GM18526 (cell line): ENCODE data around the gene AMZ1.

Experiments used
- POLR2A ChIP-seq: IDR thresholded peaks from 3 replicates; pipeline ENCODE4 v1.6.1; 2011; ENCODE audit not compliant: insufficient read length; ENCODE audit errors: extremely low read depth

The AMZ1 gene, protein sequence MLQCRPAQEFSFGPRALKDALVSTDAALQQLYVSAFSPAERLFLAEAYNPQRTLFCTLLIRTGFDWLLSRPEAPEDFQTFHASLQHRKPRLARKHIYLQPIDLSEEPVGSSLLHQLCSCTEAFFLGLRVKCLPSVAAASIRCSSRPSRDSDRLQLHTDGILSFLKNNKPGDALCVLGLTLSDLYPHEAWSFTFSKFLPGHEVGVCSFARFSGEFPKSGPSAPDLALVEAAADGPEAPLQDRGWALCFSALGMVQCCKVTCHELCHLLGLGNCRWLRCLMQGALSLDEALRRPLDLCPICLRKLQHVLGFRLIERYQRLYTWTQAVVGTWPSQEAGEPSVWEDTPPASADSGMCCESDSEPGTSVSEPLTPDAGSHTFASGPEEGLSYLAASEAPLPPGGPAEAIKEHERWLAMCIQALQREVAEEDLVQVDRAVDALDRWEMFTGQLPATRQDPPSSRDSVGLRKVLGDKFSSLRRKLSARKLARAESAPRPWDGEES

DNA sequence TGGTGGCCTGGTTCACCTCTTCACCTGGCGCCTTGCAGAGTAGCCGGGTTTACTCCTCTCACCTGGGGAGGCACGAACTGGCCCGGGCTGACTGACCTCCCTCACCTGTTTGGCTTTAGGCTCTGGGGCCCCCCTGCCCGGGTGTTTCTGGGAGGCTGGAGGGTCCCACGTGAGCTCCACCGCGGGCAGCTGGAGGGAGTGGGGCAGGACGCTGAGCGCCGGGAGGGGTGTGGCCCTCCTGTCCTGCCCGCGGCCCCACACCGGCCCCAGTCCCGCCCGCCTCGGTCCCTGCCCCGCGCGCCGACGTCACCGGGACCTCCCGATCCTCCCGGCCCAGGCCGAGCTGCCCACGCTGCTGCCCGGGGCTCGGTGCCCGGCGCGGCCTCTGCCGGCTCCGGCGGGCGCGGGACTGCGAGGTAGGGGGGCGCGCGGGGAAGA lies at the start of gene AMZ1:
Gene AMZ1, plus strand, starts transcription at position 322 of the 438 bp plus-strand sequence. CDS start 12,250 bp downstream, outside the sequence.
- no peak for TF ChIP-seq POLR2A

DNA sequence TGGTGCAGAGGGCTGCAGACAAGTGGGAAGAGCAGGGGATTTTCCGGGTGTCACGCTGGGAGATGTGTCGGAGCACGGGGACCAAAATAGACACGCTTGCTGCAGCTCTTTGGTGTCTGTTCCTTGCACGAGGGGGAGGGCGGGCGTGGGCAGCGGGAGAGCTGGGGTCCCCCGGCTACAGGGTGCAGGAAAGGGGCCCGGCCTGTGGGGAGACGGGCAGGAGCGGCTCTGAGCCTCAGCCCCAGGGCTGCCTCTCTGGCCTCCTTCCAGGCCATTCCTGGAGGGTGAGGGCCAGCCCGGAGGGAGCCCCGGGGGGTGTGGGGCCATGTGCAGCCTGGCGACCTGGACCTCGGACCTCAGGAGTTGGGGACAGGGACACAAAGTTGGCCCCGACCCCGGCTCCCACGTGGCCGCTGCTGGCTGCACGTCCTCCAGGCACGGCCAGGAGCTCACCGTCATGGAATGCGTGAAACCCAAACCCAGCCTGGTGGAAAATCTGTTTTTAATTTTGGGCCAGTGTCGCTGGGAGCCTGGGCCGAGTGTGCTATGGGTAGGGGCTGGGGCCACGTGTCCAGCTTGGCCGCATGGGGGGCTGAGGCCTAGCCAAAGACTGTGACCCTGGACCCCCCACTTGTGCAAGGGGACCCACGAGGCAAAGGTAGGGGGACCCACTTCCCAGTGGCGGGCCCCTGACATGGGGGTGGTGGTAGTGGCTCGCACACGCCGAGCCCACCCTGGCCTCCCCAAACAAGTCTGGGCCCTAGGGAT lies 49.6 kb upstream of the AMZ1 start:
- TF ChIP-seq POLR2A, result no peak

DNA sequence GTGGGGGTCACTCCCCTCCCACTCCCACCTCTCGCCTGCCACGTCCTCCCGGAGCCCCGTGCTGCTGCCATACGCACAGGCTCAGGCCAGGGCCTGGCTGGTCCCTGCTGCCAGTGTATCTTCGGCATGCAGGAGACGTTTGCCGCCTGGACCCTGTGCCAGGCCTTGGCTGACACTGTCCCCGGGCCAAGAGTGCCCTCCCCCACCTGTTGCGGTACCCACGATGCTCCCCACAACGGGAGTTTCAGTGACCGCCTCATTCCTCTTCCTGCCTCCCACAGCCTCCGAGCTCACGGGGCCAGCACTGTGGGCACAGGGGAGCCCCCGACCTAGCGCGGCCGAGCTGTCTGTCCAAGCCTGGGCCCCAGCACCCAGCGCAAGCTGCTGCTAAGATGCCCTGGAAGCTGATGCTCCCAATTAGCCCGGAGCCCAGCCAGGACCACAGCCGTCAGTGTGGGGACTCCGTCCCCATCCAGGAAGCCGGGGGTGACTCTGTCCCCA lies 48.8 kb upstream of the AMZ1 start:
- no peak for TF ChIP-seq POLR2A

DNA sequence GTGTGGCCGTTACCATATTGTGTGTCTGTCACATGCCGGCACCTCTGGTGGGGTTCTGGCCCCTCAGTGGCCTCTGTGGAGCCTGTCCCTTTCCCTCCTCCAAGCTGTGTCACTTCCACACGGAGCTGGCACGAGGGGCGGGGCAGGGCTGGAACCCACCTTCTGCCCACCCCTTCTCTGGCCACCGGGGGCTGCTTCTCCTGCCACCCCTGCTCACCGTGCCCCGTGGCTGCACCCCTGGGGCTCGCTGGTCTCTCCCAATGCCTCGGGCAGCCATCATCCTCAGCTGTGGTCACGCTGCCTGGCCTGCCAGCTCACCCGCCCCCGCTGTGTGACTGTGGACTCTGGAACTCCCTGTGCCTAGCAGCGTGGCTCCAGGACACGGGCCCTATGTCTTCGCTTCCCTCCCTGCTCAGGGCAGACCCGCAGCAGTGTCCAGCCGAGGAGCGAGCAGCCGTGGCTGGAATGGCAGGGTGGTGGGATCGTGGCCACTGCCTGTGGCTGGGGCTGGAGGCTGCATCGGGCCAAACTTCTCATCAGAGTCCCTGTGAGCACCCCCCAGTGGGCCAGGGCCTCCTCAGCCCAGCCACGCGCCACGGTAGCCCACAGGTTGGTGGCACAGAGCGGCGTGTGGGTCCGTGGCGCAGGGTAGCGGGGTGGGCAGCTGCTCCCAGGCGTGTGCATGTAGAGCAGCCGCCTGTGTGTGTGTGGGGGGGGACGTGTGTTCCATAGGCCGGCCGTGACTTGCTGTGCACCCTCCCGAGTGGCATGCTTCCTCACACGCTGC lies 48.1 kb upstream of the AMZ1 start:
- TF ChIP-seq POLR2A, result no peak

DNA sequence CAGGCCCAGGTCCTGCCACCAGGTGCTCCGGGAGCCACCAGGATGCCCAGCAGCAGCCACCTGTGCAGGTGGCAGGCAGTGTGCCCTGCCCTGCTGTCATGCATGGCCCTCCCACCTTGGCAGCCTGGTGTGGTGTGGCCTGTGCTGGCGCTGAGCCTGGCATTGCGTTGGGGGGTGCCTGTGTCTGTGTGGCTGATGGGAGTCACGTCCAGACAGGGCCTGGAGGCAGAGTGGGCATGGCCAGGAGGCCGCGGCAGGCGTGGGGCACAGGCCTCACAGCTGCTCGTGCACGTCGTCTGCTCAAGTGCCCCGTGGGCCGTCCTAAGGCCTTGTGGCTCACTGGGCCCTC lies 47.5 kb upstream of the AMZ1 start:
- no peak for TF ChIP-seq POLR2A

DNA sequence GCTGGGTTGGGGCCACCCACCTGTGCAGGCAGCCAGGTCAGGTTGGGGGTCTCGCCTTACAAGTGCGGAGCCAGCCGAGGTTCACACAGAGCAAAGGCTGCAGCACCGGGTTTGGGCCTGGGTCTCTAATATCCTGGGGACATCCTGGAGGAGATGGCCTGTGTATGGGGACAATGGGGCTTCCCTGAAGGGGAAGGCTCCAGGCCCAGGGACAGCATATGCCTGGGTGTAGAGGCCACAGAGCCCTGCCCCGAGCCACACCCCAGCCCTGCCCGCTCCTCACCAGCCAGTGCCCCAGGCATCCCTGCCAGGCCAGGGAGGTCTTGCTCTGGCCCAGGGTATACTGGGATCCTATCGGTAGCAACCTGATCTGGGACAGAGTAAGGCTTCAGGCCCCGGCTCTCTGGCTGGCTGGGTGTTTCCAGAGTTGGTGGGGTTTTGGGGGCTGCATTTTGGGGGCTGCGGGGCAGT lies 47.1 kb upstream of the AMZ1 start:
- no peak for TF ChIP-seq POLR2A

DNA sequence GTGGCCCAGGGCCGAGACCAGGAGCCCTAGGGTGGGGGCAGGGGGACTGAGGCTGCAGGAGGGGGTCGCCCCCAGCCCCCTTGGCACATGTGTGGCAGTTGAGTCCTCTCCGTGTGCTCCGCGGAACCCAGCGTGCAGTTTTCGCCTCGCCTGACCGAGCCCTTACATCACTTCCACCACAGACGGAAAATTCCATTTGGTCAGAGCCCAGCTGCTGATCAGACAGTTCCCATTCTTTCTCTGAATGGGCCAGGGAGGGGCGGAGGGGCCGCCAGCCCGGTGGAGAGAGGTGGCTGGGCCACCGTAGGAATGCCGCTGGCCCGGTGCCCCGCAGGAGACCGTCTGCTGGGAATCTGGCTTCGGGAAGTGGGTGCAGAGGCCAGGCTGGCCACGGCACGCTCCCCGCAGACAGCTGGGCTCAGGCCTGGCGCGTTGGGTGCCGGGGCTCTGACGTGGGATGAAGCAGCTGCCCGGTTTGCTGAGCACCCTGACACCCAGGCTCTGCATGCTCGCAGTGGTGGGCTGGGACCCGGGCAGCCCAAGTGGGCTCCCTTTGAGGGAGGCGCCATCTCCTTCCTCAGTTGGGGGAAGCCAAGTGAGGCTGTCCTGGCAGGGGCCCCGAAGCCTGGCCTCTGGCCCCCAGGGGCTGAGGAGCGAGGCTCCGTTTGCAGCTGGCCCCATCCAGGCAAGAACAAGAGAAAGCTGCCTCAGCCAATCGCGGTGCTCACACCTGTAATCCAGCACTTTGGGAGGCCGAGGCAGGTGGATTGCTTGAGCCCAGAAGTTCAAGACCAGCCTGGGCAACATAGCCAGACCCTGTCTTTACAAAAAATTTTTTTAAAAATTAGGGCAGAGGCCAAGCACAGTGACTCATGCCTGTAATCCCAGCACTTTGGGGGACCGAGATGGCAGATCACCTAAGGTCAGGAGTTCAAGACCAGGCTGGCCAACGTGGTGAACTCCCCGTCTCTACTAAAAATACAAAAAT lies 46.3 kb upstream of the AMZ1 start:
- no peak for TF ChIP-seq POLR2A

DNA sequence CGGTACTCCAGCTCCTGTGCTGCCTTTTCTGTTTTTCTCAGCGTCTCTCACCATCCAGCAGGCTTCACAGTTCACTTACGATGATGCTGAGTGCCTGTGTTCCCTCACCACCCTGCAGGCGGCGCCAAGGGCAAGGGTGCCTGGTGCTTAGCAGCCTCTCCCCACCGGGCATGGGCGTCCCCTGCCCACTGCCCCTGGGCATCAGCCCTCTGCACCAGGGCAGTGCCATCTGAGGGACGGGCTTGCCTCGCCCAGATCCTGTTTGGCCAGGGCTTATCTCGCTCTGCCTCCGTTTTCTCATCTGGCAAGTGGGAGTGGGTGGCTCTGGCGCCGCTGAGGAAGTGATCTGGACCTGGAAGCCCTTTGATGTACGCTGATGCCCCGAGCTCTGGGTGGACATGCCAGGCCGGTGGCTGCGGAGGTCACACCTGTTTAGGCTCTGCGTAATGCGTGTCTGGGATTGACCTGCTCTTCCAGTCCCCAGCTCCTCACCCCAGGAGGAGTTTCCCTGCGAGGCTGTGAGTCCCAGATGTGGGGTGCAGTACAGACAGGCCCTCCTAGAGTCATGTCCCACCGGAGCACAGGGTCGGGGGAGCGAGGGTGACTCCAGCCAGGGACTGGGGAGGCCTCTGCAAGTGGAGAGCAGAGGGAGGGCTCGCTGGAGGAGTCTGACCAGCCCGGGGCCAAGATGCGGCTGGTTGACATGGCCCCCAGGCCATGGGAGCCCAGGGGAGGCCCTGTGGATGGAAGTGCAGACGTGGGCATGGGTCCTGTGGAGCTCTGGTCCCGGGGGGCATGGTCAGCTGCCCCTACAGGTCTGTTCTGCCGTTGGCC lies 44.4 kb upstream of the AMZ1 start:
- TF ChIP-seq POLR2A, result no peak

DNA sequence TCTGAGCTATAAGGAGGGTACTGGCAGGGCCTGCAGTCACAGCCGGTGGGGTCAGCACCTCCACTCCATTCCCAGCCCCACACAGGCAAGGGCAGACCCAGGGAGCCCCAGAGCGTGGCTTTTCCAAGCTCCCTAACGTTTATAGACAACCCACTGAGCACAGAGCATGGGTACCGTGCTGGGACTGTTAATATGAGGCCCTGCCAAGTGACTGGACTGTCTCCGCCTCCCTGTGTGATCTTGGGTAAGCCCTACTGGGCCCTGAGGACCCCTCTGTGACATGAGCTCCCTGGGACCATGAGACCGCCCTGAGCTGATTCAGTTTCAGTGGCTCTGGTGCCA lies 43.8 kb upstream of the AMZ1 start:
- TF ChIP-seq POLR2A, result no peak

DNA sequence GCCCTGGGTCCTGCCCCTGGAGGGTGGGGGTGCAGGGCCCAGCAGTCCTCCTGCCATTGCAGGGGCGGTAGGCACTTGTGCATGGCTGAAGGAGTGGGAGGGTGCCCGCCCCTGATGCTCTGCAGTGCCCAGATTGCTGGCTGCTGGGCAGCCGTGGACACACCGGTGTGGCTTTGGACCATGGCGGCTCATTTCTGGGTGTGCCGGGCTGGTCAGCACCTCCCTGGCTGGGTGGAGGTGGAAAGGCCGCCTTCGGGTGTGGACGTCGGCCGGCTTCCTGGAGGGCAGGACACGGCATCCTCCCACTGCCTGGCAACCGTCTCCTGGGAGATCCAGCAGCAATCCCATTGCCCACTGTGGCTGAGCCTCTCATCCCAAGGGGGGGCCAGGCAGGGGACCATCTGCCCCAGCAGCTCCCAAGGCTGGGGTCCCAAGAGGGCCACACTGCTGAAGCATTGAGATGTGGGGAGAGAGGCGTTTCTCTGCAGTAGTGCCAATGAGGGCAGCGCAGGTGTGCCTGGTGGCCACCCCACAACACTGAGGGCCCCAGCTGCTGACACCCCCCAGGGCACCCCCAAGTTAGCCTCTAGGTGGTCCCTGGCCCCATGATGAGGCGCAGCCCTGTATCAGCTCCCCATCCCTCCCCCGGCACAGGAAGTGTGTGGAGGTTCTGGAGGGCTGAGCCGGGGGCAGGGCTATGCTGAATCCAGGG lies 43.3 kb upstream of the AMZ1 start:
- TF ChIP-seq POLR2A, result no peak

DNA sequence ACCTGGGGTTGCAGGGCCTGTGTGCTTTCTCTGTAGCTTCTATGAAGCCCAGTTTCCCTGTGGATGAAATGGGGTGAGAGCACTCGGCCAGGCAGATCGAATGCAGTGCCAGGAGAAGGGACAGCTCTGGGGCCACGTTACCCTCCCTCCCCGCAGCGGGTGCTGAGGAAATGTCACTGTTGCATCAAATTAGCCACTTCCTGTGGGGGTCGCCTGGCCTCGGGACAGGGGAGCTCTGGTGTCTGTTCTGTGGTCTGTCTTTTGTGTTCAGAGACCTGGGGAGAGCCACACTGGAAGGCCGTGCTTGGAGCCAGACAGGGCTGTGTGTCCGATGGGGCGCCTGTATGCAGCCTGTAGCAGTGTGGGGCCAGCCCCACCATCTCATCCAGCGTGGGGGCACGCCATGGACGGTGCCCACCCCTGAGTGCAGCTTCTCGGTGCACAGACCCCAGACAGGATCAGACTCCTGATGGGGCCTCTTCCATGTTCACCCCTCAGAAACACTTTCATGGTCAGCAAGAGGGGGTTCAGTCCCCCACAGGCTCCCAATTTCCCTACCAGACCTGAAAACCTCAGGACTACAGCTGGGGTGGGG lies 42.6 kb upstream of the AMZ1 start:
- peak; percentile 35 for TF ChIP-seq POLR2A

DNA sequence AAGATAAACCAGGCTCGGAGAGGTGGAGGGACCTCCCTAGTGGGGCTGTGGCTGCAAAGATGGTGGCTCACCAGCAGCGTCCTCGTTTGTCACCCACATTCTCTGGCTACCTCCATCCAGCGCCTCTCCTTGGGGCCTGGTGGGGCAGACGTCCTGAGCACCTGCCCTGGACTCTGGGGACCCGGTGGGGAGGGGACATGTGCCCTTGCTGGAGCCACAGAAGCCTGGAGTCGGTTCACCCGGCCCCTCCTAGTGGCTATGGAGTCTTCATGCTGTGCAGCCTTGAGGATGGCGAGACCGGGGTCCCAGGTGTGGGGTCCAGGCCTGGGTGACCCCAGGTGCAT lies 41.7 kb upstream of the AMZ1 start:
- TF ChIP-seq POLR2A, result no peak
